SK-N-SH treated with all-trans-retinoic acid at 6 μM for 48 hours (cell line): Measurements from ENCODE around the gene HSF2.
A peak's percentile ranks its signal among the peaks of the same experiment; 100 is the strongest.

Experiments used
- ATAC-seq: fragments of 200-7000 bp; cut with Tn5 transposase; 3 replicates; pipeline ENCODE4 v1.9.1; 2020; ENCODE audit warnings: mild to moderate bottlenecking, moderate library complexity
- ARNTL ChIP-seq: fragments of 450-650 bp; formaldehyde crosslinking; IDR thresholded peaks from 2 replicates; pipeline ENCODE4 v1.5.0; 2020; ENCODE audit warnings: low read depth, mild to moderate bottlenecking, moderate library complexity, borderline replicate concordance
- ESRRG ChIP-seq: fragments of 250-450 bp; sonication (Bioruptor Pico); IDR thresholded peaks from 2 replicates; pipeline ENCODE4 v1.6.1; 2021; ENCODE audit warnings: mild to moderate bottlenecking
- GLIS3 ChIP-seq: fragments of 250-450 bp; sonication (Bioruptor Pico); IDR thresholded peaks from 2 replicates; pipeline ENCODE4 v1.5.0; 2020; ENCODE audit warnings: mild to moderate bottlenecking, moderate library complexity
- PPARA ChIP-seq: fragments of 250-450 bp; sonication (Bioruptor Pico); IDR thresholded peaks from 2 replicates; pipeline ENCODE4 v1.5.0; 2020; ENCODE audit warnings: mild to moderate bottlenecking, borderline replicate concordance
- RARB ChIP-seq: fragments of 250-450 bp; sonication (Bioruptor Pico); IDR thresholded peaks from 2 replicates; pipeline ENCODE4 v1.8.0; 2021; ENCODE audit warnings: mild to moderate bottlenecking, moderate library complexity
- SNAI2 ChIP-seq: fragments of 250-450 bp; sonication (Bioruptor Pico); IDR thresholded peaks from 2 replicates; pipeline ENCODE4 v1.5.0; 2020; ENCODE audit warnings: mild to moderate bottlenecking, moderate library complexity
- TCF4 ChIP-seq: fragments of 250-450 bp; sonication (Bioruptor Pico); IDR thresholded peaks from 2 replicates; pipeline ENCODE4 v1.8.0; 2021; ENCODE audit warnings: mild to moderate bottlenecking, moderate library complexity, borderline replicate concordance
- TOX ChIP-seq: fragments of 250-450 bp; sonication (Bioruptor Pico); IDR thresholded peaks from 2 replicates; pipeline ENCODE4 v1.8.0; 2021; ENCODE audit warnings: mild to moderate bottlenecking, moderate library complexity, borderline replicate concordance
- ZC3H10 ChIP-seq: fragments of 250-450 bp; sonication (Bioruptor Pico); IDR thresholded peaks from 2 replicates; pipeline ENCODE4 v1.5.1; 2021; ENCODE audit warnings: mild to moderate bottlenecking, moderate library complexity
- ZFP3 ChIP-seq: fragments of 250-450 bp; sonication (Bioruptor Pico); IDR thresholded peaks from 2 replicates; pipeline ENCODE4 v1.5.0; 2020; ENCODE audit warnings: mild to moderate bottlenecking, moderate library complexity
- ZFP30 ChIP-seq: fragments of 450-650 bp; formaldehyde crosslinking; IDR thresholded peaks from 2 replicates; pipeline ENCODE4 v1.5.0; 2022; ENCODE audit warnings: mild to moderate bottlenecking, moderate library complexity
- ZNF565 ChIP-seq: fragments of 450-650 bp; formaldehyde crosslinking; conservative IDR thresholded peaks from 2 replicates; pipeline ENCODE4 v1.5.0; 2020; ENCODE audit warnings: low read depth, mild to moderate bottlenecking, moderate library complexity
- ZNF70 ChIP-seq: fragments of 450-650 bp; formaldehyde crosslinking; IDR thresholded peaks from 2 replicates; pipeline ENCODE4 v1.5.0; 2020; ENCODE audit warnings: mild to moderate bottlenecking, moderate library complexity
- TF ChIP-seq, protein P1 (sequence below): fragments of 250-450 bp; sonication (Bioruptor Pico); IDR thresholded peaks from 2 replicates; pipeline ENCODE4 v1.8.0; 2021; ENCODE audit warnings: low read depth, mild to moderate bottlenecking, moderate library complexity, borderline replicate concordance
- TF ChIP-seq, protein P2 (sequence below): fragments of 250-450 bp; sonication (Bioruptor Pico); IDR thresholded peaks from 2 replicates; pipeline ENCODE4 v1.5.1; 2021; ENCODE audit warnings: mild to moderate bottlenecking, moderate library complexity
- TF ChIP-seq, protein P3 (sequence below): fragments of 250-450 bp; sonication (Bioruptor Pico); IDR thresholded peaks from 2 replicates; pipeline ENCODE4 v1.8.0; 2020; ENCODE audit warnings: mild to moderate bottlenecking, moderate library complexity, borderline replicate concordance
- TF ChIP-seq, protein P4 (sequence below): fragments of 250-450 bp; sonication (Bioruptor Pico); IDR thresholded peaks from 2 replicates; pipeline ENCODE4 v1.5.1; 2020; ENCODE audit warnings: low read depth, mild to moderate bottlenecking, moderate library complexity
- TF ChIP-seq, protein P5 (sequence below): fragments of 250-450 bp; sonication (Bioruptor Pico); IDR thresholded peaks from 2 replicates; pipeline ENCODE4 v1.5.0; 2020; ENCODE audit warnings: mild to moderate bottlenecking, moderate library complexity

Gene HSF2

DNA sequence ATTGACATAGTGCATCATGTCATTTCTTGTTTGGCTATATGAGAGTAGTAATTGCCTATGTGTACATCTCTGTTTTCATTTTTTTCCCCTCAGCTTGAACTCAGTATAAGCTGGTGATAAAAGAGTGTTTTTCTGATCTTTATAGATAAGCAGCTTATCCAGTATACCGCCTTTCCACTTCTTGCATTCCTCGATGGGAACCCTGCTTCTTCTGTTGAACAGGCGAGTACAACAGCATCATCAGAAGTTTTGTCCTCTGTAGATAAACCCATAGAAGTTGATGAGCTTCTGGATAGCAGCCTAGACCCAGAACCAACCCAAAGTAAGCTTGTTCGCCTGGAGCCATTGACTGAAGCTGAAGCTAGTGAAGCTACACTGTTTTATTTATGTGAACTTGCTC lies 32.3 kb downstream of the HSF2 start:
- TF ChIP-seq ARNTL (no peak), ZFP30 (CRISPR knock-in tag) (no peak), ZNF565 (CRISPR knock-in tag) (no peak), ZC3H10 (no peak), ZNF70 (CRISPR knock-in tag) (no peak)
- TF ChIP-seq, protein P1, sequence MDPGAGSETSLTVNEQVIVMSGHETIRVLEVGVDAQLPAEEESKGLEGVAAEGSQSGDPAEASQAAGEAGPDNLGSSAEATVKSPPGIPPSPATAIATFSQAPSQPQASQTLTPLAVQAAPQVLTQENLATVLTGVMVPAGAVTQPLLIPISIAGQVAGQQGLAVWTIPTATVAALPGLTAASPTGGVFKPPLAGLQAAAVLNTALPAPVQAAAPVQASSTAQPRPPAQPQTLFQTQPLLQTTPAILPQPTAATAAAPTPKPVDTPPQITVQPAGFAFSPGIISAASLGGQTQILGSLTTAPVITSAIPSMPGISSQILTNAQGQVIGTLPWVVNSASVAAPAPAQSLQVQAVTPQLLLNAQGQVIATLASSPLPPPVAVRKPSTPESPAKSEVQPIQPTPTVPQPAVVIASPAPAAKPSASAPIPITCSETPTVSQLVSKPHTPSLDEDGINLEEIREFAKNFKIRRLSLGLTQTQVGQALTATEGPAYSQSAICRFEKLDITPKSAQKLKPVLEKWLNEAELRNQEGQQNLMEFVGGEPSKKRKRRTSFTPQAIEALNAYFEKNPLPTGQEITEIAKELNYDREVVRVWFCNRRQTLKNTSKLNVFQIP, result no peak
- TF ChIP-seq, protein P2, sequence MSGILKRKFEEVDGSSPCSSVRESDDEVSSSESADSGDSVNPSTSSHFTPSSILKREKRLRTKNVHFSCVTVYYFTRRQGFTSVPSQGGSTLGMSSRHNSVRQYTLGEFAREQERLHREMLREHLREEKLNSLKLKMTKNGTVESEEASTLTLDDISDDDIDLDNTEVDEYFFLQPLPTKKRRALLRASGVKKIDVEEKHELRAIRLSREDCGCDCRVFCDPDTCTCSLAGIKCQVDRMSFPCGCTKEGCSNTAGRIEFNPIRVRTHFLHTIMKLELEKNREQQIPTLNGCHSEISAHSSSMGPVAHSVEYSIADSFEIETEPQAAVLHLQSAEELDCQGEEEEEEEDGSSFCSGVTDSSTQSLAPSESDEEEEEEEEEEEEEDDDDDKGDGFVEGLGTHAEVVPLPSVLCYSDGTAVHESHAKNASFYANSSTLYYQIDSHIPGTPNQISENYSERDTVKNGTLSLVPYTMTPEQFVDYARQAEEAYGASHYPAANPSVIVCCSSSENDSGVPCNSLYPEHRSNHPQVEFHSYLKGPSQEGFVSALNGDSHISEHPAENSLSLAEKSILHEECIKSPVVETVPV, result no peak
- TF ChIP-seq, protein P3, sequence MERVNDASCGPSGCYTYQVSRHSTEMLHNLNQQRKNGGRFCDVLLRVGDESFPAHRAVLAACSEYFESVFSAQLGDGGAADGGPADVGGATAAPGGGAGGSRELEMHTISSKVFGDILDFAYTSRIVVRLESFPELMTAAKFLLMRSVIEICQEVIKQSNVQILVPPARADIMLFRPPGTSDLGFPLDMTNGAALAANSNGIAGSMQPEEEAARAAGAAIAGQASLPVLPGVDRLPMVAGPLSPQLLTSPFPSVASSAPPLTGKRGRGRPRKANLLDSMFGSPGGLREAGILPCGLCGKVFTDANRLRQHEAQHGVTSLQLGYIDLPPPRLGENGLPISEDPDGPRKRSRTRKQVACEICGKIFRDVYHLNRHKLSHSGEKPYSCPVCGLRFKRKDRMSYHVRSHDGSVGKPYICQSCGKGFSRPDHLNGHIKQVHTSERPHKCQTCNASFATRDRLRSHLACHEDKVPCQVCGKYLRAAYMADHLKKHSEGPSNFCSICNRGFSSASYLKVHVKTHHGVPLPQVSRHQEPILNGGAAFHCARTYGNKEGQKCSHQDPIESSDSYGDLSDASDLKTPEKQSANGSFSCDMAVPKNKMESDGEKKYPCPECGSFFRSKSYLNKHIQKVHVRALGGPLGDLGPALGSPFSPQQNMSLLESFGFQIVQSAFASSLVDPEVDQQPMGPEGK (CRISPR knock-in tag), result no peak
- ATAC-seq, result no peak

DNA sequence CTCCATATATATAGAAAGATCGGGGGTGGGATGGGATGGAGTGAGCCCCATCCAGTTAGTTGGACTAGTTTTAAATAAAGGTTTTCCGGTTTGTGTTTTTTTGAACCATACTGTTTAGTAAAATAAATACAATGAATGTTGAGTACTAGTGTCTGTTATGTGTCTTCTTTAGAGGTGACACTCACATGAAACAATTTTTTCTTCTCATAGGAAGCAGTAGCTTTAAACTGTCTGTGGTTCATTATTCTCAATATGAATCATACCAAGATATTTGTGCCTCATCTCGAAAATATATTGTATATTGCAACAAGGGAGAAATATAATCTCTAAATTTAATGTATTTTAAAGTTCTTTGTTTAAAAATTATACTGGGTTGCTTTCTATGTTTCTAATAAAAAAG lies 33.4 kb downstream of the HSF2 start:
- TF ChIP-seq GLIS3 (CRISPR knock-in tag) (no peak), TOX (CRISPR knock-in tag) (no peak), TCF4 (CRISPR knock-in tag) (no peak), SNAI2 (CRISPR knock-in tag) (no peak)
- TF ChIP-seq, protein P4, sequence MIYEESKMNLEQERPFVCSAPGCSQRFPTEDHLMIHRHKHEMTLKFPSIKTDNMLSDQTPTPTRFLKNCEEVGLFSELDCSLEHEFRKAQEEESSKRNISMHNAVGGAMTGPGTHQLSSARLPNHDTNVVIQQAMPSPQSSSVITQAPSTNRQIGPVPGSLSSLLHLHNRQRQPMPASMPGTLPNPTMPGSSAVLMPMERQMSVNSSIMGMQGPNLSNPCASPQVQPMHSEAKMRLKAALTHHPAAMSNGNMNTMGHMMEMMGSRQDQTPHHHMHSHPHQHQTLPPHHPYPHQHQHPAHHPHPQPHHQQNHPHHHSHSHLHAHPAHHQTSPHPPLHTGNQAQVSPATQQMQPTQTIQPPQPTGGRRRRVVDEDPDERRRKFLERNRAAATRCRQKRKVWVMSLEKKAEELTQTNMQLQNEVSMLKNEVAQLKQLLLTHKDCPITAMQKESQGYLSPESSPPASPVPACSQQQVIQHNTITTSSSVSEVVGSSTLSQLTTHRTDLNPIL (CRISPR knock-in tag), result no peak
- ATAC-seq, result peak; percentile 40; the same call in 1 of the 3 replicates

DNA sequence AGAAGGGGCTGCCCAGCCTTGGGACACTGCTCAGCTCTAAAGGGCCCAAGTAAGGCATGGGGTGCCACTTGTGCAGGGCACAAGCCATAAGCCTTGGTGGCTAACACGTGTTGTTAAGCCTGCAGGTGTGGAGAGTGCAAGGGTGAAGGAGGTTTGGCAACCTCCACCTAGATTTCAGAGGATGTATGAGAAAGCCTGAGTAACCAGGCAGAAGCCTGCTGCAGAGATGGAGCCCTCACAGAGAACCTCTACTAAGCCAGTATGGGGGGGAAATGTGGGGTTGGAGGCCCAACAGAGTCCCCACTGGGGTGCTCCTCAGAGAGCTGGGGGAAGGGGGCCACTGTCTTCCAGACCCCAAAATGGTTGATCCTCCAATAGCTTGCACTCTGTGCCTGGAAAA lies 39.5 kb downstream of the HSF2 start:
- no peak for ATAC-seq
- TF ChIP-seq PPARA (CRISPR knock-in tag) (no peak), ZFP3 (no peak), ESRRG (no peak), TCF4 (CRISPR knock-in tag) (no peak)
- TF ChIP-seq, protein P1, result no peak
- TF ChIP-seq, all 23 proteins: peak for 0

DNA sequence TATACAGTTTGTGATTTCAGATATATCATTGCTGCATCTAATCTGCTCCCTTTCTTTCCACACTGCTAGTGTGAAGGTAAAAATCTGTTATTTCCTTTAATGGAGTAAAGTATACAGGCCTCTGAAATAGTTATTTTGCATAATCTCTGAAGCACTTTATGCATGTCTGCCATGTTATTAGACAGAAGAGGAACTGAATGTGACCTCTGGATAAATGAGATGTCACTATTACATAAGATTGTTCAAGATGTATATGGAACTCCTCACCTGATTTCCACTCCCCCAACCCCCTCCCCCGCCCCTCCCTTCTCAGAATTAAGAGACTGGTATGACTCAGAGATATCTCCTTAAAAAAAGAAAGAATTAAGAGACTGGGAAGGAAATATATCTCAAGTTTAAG lies 45.8 kb downstream of the HSF2 start:
- TF ChIP-seq TCF4 (CRISPR knock-in tag), result no peak
- TF ChIP-seq, protein P2, result no peak
- no peak for TF ChIP-seq ARNTL
- TF ChIP-seq, protein P5, sequence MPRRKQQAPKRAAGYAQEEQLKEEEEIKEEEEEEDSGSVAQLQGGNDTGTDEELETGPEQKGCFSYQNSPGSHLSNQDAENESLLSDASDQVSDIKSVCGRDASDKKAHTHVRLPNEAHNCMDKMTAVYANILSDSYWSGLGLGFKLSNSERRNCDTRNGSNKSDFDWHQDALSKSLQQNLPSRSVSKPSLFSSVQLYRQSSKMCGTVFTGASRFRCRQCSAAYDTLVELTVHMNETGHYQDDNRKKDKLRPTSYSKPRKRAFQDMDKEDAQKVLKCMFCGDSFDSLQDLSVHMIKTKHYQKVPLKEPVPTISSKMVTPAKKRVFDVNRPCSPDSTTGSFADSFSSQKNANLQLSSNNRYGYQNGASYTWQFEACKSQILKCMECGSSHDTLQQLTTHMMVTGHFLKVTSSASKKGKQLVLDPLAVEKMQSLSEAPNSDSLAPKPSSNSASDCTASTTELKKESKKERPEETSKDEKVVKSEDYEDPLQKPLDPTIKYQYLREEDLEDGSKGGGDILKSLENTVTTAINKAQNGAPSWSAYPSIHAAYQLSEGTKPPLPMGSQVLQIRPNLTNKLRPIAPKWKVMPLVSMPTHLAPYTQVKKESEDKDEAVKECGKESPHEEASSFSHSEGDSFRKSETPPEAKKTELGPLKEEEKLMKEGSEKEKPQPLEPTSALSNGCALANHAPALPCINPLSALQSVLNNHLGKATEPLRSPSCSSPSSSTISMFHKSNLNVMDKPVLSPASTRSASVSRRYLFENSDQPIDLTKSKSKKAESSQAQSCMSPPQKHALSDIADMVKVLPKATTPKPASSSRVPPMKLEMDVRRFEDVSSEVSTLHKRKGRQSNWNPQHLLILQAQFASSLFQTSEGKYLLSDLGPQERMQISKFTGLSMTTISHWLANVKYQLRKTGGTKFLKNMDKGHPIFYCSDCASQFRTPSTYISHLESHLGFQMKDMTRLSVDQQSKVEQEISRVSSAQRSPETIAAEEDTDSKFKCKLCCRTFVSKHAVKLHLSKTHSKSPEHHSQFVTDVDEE (CRISPR knock-in tag), result no peak
- TF ChIP-seq ESRRG, result no peak
- no peak for TF ChIP-seq RARB (CRISPR knock-in tag)
- TF ChIP-seq SNAI2 (CRISPR knock-in tag), result no peak
- TF ChIP-seq, protein P3 (CRISPR knock-in tag), result no peak
- no peak for TF ChIP-seq ZNF565 (CRISPR knock-in tag)
- no peak for TF ChIP-seq ZFP30 (CRISPR knock-in tag)
- ATAC-seq, result no peak
